Fibroblast of skin of abdomen (primary cell): ENCODE measurements around the gene DDX3X.
A peak's percentile ranks its signal among the peaks of the same experiment; 100 is the strongest.
"Not testable (repeated sequence)": the region's sequence is repeated elsewhere in the genome, so short reads cannot be mapped to it uniquely, and the experiment has no call there.

Experiments
- DNase-seq: peaks from one replicate; pipeline ENCODE4 v3.0.0-alpha.2; 2013

The DDX3X gene

GRCh38 chrX:41329101-41329500 lies 4.9 kb upstream of the DDX3X start:
- no peak for DNase-seq

GRCh38 chrX:41332005-41332404 lies 2.0 kb upstream of the DDX3X start:
- DNase-seq, result no peak

- no peak for DNase-seq
Measured at GRCh38 chrX:41332408-41333002, 1.5 kb upstream of the DDX3X start.

GRCh38 chrX:41333003-41333743 lies 789 bp upstream of the DDX3X start:
- DNase-seq, result peak; percentile 89

GRCh38 chrX:41334363-41335197 lies 618 bp downstream of the DDX3X start:
- peak; percentile 64 for DNase-seq

GRCh38 chrX:41335198-41335957 lies 1.4 kb downstream of the DDX3X start:
- DNase-seq, result no peak

GRCh38 chrX:41335958-41336331 lies 2.0 kb downstream of the DDX3X start:
- peak; percentile 50 for DNase-seq

- DNase-seq, result no peak
Measured at GRCh38 chrX:41336447-41336846, 2.5 kb downstream of the DDX3X start.

- DNase-seq, result no peak
Measured at GRCh38 chrX:41337140-41337539, 3.2 kb downstream of the DDX3X start.

- DNase-seq, result no peak
Measured at GRCh38 chrX:41338436-41338835, 4.5 kb downstream of the DDX3X start.

GRCh38 chrX:41339148-41339547 lies 5.2 kb downstream of the DDX3X start:
- DNase-seq, result no peak

GRCh38 chrX:41344053-41344452 lies 10.1 kb downstream of the DDX3X start:
- no peak for DNase-seq

- no peak for DNase-seq
Measured at GRCh38 chrX:41347186-41347585, 13.2 kb downstream of the DDX3X start.

GRCh38 chrX:41348551-41348950 lies 14.6 kb downstream of the DDX3X start:
- DNase-seq, result no peak

- no peak for DNase-seq
Measured at GRCh38 chrX:41350150-41350975, 16.4 kb downstream of the DDX3X start.

- DNase-seq, result no peak
Measured at GRCh38 chrX:41350976-41351569, 17.1 kb downstream of the DDX3X start.

- DNase-seq, result no peak
Measured at GRCh38 chrX:41351923-41352322, 18.0 kb downstream of the DDX3X start.

- no peak for DNase-seq
Measured at GRCh38 chrX:41352329-41352838, 18.4 kb downstream of the DDX3X start.

- DNase-seq, result no peak
Measured at GRCh38 chrX:41353985-41354384, 20.0 kb downstream of the DDX3X start.

- no peak for DNase-seq
Measured at GRCh38 chrX:41369152-41369551, 35.2 kb downstream of the DDX3X start.

- not testable (repeated sequence) for DNase-seq
Measured at GRCh38 chrX:41371575-41371974, 37.6 kb downstream of the DDX3X start.
